ENCODE measurements around the gene ARHGAP4.

GRCh38 chrX:153932220-153932915 lies 6.3 kb upstream of the ARHGAP4 start:
- TF ChIP-seq, protein P1, sequence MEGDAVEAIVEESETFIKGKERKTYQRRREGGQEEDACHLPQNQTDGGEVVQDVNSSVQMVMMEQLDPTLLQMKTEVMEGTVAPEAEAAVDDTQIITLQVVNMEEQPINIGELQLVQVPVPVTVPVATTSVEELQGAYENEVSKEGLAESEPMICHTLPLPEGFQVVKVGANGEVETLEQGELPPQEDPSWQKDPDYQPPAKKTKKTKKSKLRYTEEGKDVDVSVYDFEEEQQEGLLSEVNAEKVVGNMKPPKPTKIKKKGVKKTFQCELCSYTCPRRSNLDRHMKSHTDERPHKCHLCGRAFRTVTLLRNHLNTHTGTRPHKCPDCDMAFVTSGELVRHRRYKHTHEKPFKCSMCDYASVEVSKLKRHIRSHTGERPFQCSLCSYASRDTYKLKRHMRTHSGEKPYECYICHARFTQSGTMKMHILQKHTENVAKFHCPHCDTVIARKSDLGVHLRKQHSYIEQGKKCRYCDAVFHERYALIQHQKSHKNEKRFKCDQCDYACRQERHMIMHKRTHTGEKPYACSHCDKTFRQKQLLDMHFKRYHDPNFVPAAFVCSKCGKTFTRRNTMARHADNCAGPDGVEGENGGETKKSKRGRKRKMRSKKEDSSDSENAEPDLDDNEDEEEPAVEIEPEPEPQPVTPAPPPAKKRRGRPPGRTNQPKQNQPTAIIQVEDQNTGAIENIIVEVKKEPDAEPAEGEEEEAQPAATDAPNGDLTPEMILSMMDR (IDR thresholded peaks at IDR 0.05), result no peak
- no peak for TF ChIP-seq ZFX (IDR thresholded peaks at IDR 0.05; ENCODE audit: borderline replicate concordance)
